Transverse colon (tissue), 4 donors: ENCODE results near the gene DES.
A peak's percentile ranks its signal among the peaks of the same experiment; 100 is the strongest.

ENCODE experiments used
- EP300 ChIP-seq: sonication (generic); formaldehyde crosslinking; IDR thresholded peaks from one replicate; pipeline ENCODE4 v1.6.1; 2017; ENCODE audit warnings: antibody characterized with exemption, low read depth
- POLR2A ChIP-seq: fragments of 450-650 bp; IDR thresholded peaks from one replicate; pipeline ENCODE4 v1.6.1; 2016; ENCODE audit warnings: antibody characterized with exemption, mild to moderate bottlenecking, moderate library complexity
- POLR2AphosphoS5 ChIP-seq, 3 donors: sonication (generic); formaldehyde crosslinking; IDR thresholded peaks; one replicate each; pipeline ENCODE4 v1.6.1; 2016; ENCODE audit warnings: antibody characterized with exemption in 3 of 3
- TF ChIP-seq, protein P1 (sequence below), 5 experiments: fragments of 200-600 bp in 3 of 5; fragments of 450-650 bp in 2 of 5; sonication (generic) in 3 of 5; IDR thresholded peaks; 1 replicate in 2 of 5; 2 replicates in 3 of 5; pipeline ENCODE4 v1.5.1; 2016 to 2017; ENCODE audit warnings: antibody characterized with exemption in 5 of 5, inconsistent platforms in 3 of 5, mild to moderate bottlenecking in 2 of 5, moderate library complexity in 1 of 5

DNA sequence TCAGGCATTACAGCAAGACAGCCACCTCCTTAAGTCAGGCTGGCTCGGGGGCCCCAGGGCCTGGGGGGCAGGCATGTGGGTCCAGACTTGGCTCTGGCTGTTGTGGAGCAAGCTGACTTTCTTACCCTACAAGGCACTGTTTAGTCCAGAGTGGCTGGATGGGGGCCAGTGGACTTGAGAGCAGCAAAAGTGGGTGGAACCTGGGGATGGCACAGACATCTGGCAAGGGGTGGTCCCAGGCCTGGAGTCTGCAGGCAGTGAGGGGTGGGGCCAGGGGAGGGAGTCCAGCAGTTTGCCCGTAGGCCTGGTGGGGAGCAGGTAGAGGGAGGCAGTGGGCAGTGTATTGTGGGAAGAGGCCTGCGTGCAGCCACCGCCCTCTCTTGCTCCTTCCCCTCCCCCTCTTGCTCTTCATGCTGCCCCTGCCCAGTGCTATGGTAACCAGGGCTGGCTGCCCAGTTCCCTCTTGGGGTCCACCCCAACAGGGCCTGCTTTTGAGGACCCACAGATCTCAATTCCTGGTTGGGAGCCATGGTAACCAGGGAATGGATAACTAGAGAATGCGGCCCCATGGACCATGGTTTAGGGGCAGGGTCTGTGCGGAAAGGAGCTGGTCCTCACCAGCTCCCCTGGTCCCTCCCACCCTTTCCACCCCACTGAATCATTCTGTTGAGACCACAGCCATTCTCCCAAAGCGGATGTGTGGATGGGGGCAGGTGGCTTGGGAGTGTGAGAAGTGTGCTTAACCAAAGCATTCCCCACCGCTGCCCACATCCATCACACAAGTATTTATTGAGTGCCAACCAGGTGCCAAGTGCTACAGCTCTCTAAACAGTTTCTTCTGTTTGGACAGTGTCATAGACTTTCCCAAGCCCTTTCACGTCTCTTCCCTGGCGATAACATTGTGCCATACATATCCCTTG is 35.8 kb downstream of the DES start:
- TF ChIP-seq, protein P1, sequence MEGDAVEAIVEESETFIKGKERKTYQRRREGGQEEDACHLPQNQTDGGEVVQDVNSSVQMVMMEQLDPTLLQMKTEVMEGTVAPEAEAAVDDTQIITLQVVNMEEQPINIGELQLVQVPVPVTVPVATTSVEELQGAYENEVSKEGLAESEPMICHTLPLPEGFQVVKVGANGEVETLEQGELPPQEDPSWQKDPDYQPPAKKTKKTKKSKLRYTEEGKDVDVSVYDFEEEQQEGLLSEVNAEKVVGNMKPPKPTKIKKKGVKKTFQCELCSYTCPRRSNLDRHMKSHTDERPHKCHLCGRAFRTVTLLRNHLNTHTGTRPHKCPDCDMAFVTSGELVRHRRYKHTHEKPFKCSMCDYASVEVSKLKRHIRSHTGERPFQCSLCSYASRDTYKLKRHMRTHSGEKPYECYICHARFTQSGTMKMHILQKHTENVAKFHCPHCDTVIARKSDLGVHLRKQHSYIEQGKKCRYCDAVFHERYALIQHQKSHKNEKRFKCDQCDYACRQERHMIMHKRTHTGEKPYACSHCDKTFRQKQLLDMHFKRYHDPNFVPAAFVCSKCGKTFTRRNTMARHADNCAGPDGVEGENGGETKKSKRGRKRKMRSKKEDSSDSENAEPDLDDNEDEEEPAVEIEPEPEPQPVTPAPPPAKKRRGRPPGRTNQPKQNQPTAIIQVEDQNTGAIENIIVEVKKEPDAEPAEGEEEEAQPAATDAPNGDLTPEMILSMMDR (IDR thresholded peaks at IDR 0.05) = no peak
- TF ChIP-seq POLR2A (no peak), POLR2AphosphoS5 (IDR thresholded peaks at IDR 0.05) (peak in 2 of 3 donors; percentile 8 to 42), EP300 (peak; percentile 46)
